Upper lobe of left lung (tissue), 4 donors: Measurements from ENCODE around the gene SPEN.

Experiments used
- CTCF ChIP-seq, 6 experiments: fragments of 450-650 bp in 4 of 6; fragments of 200-600 bp in 2 of 6; sonication (generic) in 2 of 6; IDR thresholded peaks; one replicate each; pipeline ENCODE4 v1.5.1; 2016 to 2019; ENCODE audit warnings: antibody characterized with exemption in 6 of 6
- POLR2A ChIP-seq, 4 donors: fragments of 450-650 bp; IDR thresholded peaks; one replicate each; pipeline ENCODE4 v1.5.1; 2016 to 2017; ENCODE audit warnings: antibody characterized with exemption in 4 of 4, mild to moderate bottlenecking in 2 of 4

- no peak for TF ChIP-seq CTCF (IDR thresholded peaks at IDR 0.05)
- TF ChIP-seq POLR2A (IDR thresholded peaks at IDR 0.05), result no peak
Observed at GRCh38 chr1:15959827-15960446, 112.4 kb downstream of the SPEN start.
